CD4-positive, alpha-beta T cell treated with Interleukin-15 for 4 hours (primary cell): ENCODE results near the gene CACNA1C.
"Not testable (repeated sequence)": the region's sequence is repeated elsewhere in the genome, so short reads cannot be mapped to it uniquely, and the experiment has no call there.

Experiments
- DNase-seq: peaks from one replicate; pipeline ENCODE4 v3.0.0-alpha.2; 2020; ENCODE audit warnings: low spot score

CACNA1C gene

DNA sequence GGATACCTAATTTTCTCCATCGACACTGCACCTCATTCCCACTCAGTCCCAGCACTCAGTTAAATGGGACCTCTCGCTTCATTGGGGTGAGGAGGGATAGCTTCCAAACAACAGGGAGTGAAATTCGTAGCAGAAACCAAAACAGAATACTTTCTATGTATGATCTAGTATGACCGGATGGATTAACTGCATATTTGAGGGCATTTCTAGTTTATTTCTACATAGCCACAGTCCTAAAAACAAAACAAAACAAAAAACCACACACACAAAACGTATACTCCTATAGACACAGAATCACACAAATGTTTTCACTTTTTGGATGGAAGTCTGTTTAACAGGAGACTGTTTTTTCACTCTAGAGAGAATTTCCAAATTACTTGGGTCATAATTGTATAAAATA, 434.5 kb downstream of the CACNA1C start:
- DNase-seq = no peak

- DNase-seq = no peak
These were observed 435.3 kb downstream of the CACNA1C start for GRCh38 chr12:2488131-2488530.

GRCh38 chr12:2488596-2488995, 435.8 kb downstream of the CACNA1C start:
- DNase-seq = no peak

DNA sequence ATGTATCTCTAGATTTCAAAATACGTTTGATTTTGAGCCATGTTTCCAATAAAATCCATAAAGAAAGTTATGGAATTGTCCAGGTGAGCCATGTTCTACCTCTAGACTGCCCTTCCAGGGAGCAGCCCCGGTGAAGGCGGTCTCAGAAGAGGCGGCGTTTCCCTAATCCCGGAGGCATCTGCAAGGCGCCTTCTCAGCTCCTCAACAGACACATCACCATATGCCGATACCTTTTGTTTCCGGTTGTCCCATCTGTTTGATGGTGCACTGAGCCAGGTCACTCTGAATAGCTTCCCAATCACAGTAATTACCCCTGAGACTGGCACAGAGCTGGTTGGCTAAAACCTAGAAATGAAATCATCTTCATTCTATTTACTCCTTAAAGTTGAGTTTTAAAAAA, 436.5 kb downstream of the CACNA1C start:
- DNase-seq = no peak

- DNase-seq = no peak
These were observed 438.0 kb downstream of the CACNA1C start for GRCh38 chr12:2490831-2491230.

GRCh38 chr12:2491349-2491748, 438.6 kb downstream of the CACNA1C start:
- not testable (repeated sequence) for DNase-seq

DNA sequence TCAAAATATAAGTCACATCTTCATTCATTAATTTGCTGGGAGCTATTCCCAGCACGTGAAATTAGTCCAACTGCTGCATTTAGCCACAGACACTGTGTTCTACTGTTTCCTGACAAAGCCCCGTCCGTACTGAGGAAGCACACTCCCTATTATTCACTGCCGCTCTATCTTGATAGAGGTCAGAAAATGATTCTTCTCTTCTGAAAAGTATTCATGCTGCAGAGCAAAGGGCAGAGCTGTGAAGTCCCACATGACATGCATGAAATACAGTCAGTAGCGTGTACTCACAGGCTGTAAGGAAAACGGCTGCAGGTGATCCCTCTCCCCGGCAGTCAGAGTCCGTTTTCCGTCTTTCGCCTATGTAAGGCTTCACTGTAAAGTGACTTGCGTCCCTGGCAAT, 439.4 kb downstream of the CACNA1C start:
- no peak for DNase-seq

DNA sequence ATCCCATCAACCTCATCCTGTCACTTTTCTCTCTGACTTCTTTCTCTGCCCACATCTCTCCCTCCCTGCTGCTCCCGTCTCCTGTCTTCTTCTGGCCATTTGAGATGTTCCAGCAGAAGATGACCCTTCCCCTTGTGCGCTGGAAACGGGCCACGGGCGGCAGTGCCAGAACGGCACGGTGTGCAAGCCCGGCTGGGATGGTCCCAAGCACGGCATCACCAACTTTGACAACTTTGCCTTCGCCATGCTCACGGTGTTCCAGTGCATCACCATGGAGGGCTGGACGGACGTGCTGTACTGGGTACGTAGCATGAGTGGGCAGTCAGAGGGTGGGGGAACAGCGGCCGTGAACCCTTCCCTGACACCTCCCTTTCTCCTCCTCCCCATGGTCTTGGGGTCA, 440.3 kb downstream of the CACNA1C start:
- no peak for DNase-seq

DNA sequence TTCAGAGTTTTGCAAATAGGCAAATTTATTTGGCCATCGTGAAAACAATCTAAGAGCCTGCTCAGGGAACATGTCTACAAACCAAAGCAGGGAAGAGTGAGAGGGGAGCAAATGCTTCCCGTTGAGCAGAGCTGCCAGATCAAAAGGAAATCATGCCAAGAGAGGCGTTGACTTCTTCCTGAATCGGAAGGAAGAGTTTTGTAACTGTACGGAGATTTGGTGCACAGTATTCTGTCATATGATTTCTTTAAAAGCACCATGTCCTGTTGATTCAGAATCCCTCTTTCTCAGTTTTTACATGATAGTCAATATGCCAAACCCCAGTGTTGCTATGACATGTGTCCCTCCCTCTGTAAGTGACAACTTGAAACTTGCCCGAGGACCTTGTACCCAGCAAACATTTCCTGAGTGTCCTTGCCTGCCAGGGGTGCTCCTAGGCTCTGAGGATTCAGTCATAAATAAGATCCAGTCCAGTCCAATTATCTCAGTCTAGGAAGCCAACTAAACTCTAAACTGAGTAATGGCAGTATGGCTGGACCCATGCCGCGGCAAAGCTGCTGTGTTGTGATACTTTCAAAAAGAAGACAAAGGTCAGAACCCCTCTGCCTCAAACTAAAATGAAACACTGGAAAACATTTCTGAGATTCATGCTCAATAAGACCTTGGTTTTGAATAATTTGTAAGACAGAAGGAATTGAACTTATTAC, 441.9 kb downstream of the CACNA1C start:
- DNase-seq = no peak

GRCh38 chr12:2495417-2496112, 442.8 kb downstream of the CACNA1C start:
- no peak for DNase-seq

DNA sequence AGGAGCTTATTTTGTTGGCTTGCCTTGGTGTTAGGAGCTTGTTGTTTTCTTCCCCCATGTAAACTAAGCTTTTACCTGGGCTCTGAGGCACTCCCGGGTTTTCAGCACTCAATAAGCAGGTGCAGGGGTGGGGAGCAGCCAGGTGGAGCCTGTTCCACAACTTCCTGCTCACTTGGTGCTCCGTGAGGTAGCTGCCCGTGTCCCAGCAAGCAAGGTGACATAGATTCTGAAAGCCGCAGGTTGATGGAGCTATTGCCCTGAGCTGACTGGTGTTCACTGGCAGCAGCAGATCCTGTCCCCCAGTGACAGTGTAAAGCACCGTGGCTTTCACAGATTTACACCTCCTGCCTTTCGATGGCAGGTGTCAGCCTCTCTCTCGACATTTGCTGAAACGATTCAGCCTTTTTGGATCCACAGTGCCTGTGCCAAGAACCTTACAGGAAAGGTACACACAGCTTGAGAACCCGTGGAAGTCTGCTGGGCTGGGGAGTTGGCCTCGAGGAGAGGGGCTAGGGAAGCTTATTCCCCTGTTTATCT, 446.2 kb downstream of the CACNA1C start:
- no peak for DNase-seq

DNA sequence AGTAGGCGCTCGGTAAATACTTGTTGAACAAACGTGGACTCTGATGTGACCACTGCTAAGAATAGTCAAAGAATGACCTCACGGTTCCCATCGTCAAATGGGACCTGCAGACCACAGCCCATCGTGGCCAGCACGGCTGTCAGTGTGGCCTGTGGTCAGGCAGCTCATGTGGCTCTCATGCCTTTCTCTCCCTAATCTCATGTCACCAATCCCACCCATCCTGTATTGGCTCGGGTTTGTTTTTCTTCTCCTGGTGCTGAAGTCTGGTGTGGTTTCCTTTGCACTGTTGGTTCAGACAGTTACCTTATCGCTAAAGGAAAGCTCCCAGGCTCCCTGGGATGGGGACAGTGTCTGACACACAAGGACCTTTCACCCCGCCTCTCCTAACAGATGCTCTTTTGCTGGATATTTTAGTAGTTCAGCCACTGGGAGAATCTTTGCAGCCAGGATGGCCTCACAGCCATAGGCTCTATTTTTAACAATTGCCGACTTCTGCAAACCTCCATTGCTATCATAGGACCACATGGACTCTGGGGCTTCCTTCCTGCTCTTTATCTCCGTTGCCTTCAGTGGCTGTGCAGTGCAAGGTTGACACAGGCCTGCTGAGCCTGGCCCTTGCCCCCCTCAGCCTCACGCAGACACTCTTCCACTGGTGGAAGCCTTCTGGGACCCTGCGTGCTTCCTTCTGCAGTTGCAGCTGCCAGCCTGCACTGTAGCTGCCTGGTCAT, 448.8 kb downstream of the CACNA1C start:
- DNase-seq = no peak

- no peak for DNase-seq
These were observed 450.2 kb downstream of the CACNA1C start for GRCh38 chr12:2503036-2503435.

DNA sequence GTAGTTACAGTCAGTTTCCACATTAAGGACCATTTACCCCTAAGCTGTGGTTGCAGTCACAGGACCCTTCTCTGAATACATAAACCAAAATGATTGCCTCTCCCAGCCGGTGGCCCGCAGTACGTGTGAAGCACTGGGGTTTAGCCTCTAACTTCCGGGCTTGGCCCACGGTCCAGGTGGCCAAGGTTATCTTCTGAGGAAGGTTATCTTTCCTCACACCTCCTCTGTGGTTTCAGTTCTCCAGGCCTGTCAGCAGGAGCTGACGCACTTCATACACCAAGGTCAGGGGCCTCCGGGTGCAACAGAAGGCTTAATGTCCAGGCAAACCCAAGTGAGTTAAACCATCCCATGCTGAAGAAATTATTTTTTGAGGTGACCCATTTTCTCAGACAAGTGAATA, 451.0 kb downstream of the CACNA1C start:
- no peak for DNase-seq

DNA sequence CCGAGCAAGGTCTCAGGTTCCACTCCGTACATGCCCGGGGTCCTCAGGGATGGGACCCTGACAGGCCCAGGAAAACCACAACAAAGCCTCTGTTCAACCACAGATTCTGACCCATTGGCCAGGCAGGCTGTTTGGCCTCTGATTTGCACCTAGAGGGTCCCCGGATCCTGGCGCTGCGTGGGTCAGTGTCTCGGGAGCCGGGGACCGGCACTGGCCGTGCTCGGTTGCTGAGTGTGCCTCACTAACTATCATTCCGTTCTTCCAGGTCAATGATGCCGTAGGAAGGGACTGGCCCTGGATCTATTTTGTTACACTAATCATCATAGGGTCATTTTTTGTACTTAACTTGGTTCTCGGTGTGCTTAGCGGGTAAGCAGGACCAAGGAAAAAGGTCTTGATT, 451.8 kb downstream of the CACNA1C start:
- no peak for DNase-seq

DNA sequence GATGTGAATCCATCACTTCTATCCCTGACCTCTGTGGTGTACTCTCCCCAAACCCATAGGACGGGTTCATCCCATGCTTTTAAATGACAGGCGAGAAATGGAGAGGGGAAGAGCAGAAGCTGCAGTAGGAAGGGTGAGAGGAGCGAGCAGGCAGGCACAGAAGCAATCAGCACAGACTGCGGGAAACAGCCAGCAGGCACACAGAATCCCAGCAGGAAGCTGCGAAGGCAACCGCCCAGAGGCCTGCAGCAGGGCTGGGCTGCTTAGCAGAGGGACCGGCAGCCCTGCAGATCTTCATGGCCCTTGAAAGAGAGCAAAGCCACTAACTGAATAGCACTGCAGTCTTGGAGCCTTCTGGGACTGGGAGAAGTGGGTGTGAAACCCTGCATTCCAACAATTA, 455.0 kb downstream of the CACNA1C start:
- no peak for DNase-seq

- no peak for DNase-seq
These were observed 456.4 kb downstream of the CACNA1C start for GRCh38 chr12:2509137-2509536.

DNA sequence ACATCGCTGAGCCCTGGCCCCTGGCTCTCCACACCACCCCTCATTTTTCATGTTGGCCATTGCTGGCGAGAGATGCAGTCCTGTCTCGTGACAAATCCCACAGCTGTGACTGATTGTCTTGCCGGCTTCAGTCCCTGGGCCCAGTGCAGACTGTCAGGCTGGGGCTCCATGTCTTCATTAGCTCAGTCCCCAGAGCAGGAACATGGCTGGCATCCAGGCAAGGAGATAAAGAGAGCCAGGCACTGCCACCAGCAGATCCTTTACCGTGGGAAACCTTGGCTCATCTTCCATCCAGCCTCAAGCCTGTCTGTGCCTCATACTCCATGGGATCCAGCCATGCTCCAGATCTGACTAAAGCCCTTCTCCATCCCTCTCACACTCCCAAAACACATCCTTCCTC, 457.3 kb downstream of the CACNA1C start:
- DNase-seq = no peak

GRCh38 chr12:2513141-2514037, 460.6 kb downstream of the CACNA1C start:
- DNase-seq = no peak

DNA sequence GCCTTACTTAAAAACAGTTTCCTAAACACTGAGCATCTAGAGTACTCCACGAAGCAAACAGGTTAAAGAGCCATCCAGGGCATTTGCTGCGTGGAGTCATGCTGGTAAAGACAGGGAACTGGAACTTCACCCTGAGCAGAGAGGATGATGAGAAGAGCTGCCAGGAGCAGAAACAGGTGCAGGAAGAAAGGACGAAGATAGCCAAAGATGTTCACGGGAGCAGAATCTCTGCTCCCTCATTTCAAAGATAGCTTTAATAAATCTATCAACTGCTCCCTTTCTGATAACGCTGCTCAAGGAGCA, 461.2 kb downstream of the CACNA1C start:
- DNase-seq = no peak

DNA sequence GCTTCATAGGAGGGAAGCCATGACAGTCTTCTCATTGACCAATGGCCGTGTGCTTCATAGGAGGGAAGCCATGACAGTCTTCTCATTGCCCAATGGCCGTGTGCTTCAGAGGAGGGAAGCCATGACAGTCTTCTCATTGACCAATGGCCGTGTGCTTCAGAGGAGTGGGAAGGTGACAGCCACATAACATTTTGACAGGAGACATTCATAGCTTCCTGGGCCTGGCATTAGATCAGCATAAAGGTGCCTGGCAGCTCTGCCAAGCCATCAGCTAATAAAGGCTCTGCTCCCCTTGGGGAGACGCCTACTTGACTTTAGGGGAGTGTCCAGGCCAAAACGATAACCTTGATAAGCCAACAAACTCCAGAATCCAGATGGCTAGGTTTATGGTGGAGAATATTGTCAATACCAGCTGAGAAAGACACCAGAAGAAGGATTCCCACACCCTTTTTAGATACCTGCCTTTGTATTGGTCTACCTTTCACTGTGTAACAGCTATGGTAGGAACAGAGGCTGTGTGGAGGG, 468.0 kb downstream of the CACNA1C start:
- DNase-seq = no peak

- DNase-seq = no peak
These were observed 470.5 kb downstream of the CACNA1C start for GRCh38 chr12:2523317-2523716.
